ENCODE results near the gene PUSL1. TPM values are rescaled to one million over a fixed set of nuclear protein-coding genes. Genes with fewer than 3 reads are reported as not detected.

Gene PUSL1
- total and polyA plus RNA-seq, 2 donors (not counting 3 experiments of a cell fraction or from before 2014, with no cell fraction given), result 18.8 to 27.3 TPM

GRCh38 chr1:1330366-1331067 is 22.1 kb downstream of the PUSL1 start:
- Histone ChIP-seq H3K9ac (replicated peaks; ENCODE audit: extremely low read depth, insufficient read depth, low read length) (no peak overlapping the region), H3K4me3 (replicated peaks in 1 of 3; ENCODE audit: insufficient read depth in 1 of 3, low read depth in 1 of 3, low read length in 3 of 3) (no peak overlapping the region), H3K9me1 (replicated peaks; ENCODE audit: control insufficient read depth, extremely low read depth, insufficient read depth, low read length) (no peaks in the 10 kb centered on the region), H3K79me2 (ENCODE audit: control insufficient read depth, insufficient read depth, low read length) (peaks cover 6% of the 10 kb centered on the region), H4K20me1 (replicated peaks; ENCODE audit: control insufficient read depth, extremely low read depth, insufficient read depth, low read length) (no peaks in the 10 kb centered on the region), H3K9me3 (replicated peaks; ENCODE audit: control insufficient read depth, insufficient read depth, low read length) (no peaks in the 10 kb centered on the region), H3K27ac (ENCODE audit: insufficient read depth, low read depth, low read length) (no peak overlapping the region), H3K27me3 (ENCODE audit: control insufficient read depth in 2 of 2, insufficient read depth in 2 of 2, low read length in 2 of 2) (no peaks in the 10 kb centered on the region), H2AFZ (ENCODE audit: low read depth, low read length) (no peak overlapping the region), H3K4me1 (ENCODE audit: control insufficient read depth, extremely low read depth, insufficient read depth, low read length) (peaks cover 4% of the 10 kb centered on the region), H3K4me2 (ENCODE audit: insufficient read depth, low read length) (no peak overlapping the region), H3K36me3 (ENCODE audit: control insufficient read depth in 2 of 2, extremely low read depth in 1 of 2, insufficient read depth in 2 of 2, low read length in 2 of 2) (peaks cover 0 to 15% of the 10 kb centered on the region in 2 experiments)
- intact Hi-C loops (cut with micrococcal nuclease), result no loop called here
- no peak for FAIRE-seq
- BruUV-seq (replicated peaks), result no TSS peak
- DNase-seq (ENCODE audit: low read depth, low spot score), result no peak
- dilution Hi-C loops (cut with MboI; ENCODE audit: extremely low pct_ligation_motif_present, low sequenced_read_pairs), result no loop called here
- CTCF ChIA-PET, result no interaction called here
- TF ChIP-seq POLR2A (IDR thresholded peaks at IDR 0.05; ENCODE audit: low read depth, low read length), result no peak
- TF ChIP-seq MYC (IDR thresholded peaks at IDR 0.05; ENCODE audit: low read depth, low read length), result no peak
- no peak for TF ChIP-seq POLR2AphosphoS5 (IDR thresholded peaks at IDR 0.05; ENCODE audit: insufficient read depth, low read depth, low read length)
- TF ChIP-seq JUN (IDR thresholded peaks at IDR 0.05; ENCODE audit: borderline replicate concordance, insufficient read depth, insufficient read length, low read depth), result no peak
- TF ChIP-seq GATA2 (IDR thresholded peaks at IDR 0.05; ENCODE audit: insufficient read depth, insufficient read length, low read depth, low read length), result no peak
- no peak for TF ChIP-seq EZH2 (IDR thresholded peaks at IDR 0.05; ENCODE audit: borderline replicate concordance, low read depth, low read length, severe bottlenecking)
- no peak for TF ChIP-seq FOS (IDR thresholded peaks at IDR 0.05; ENCODE audit: borderline replicate concordance, insufficient read depth, low read length)
- TF ChIP-seq MAX (IDR thresholded peaks at IDR 0.05; ENCODE audit: insufficient read depth, insufficient read length), result no peak
- no peak for TF ChIP-seq CTCF (IDR thresholded peaks at IDR 0.05; ENCODE audit: extremely low read depth in 1 of 2, insufficient read depth in 1 of 2, low read depth in 1 of 2, low read length in 2 of 2)
- POLR2A ChIA-PET, result no interaction called here
